HG03060 (cell line): ENCODE data around the gene NKAIN2.

Source experiments
- ATAC-seq: cut with Tn5 transposase; IDR thresholded peaks from one replicate; pipeline ENCODE4 v1.9.1; 2021; ENCODE audit warnings: low read depth, moderate number of reproducible peaks; ENCODE audit not compliant: unreplicated experiment

The NKAIN2 gene

GRCh38 chr6:123806561-123806960 lies 2.9 kb downstream of the NKAIN2 start:
- ATAC-seq, result no peak

- no peak for ATAC-seq
These were observed 4.9 kb downstream of the NKAIN2 start for GRCh38 chr6:123808556-123808955.

- ATAC-seq, result no peak
These were observed 6.5 kb downstream of the NKAIN2 start for GRCh38 chr6:123810214-123810613.

- no peak for ATAC-seq
These were observed 7.3 kb downstream of the NKAIN2 start for GRCh38 chr6:123810948-123811347.

GRCh38 chr6:123811378-123811777 lies 7.7 kb downstream of the NKAIN2 start:
- no peak for ATAC-seq

- ATAC-seq, result no peak
These were observed 9.0 kb downstream of the NKAIN2 start for GRCh38 chr6:123812621-123813020.

GRCh38 chr6:123821112-123821511 lies 17.4 kb downstream of the NKAIN2 start:
- ATAC-seq, result no peak

GRCh38 chr6:123829302-123829953 lies 25.8 kb downstream of the NKAIN2 start:
- no peak for ATAC-seq

GRCh38 chr6:123830120-123830519 lies 26.5 kb downstream of the NKAIN2 start:
- no peak for ATAC-seq

GRCh38 chr6:123838505-123839234 lies 35.0 kb downstream of the NKAIN2 start:
- ATAC-seq, result no peak

GRCh38 chr6:123841067-123841896 lies 37.6 kb downstream of the NKAIN2 start:
- ATAC-seq, result no peak

- no peak for ATAC-seq
These were observed 40.3 kb downstream of the NKAIN2 start for GRCh38 chr6:123844011-123844410.

GRCh38 chr6:123848347-123848746 lies 44.7 kb downstream of the NKAIN2 start:
- no peak for ATAC-seq

GRCh38 chr6:123849406-123849805 lies 45.7 kb downstream of the NKAIN2 start:
- ATAC-seq, result no peak

GRCh38 chr6:123850555-123850954 lies 46.9 kb downstream of the NKAIN2 start:
- no peak for ATAC-seq

GRCh38 chr6:123854201-123854600 lies 50.5 kb downstream of the NKAIN2 start:
- ATAC-seq, result no peak

GRCh38 chr6:123855506-123855905 lies 51.8 kb downstream of the NKAIN2 start:
- no peak for ATAC-seq

GRCh38 chr6:123859291-123859690 lies 55.6 kb downstream of the NKAIN2 start:
- no peak for ATAC-seq

- ATAC-seq, result no peak
These were observed 65.7 kb downstream of the NKAIN2 start for GRCh38 chr6:123869334-123869733.

- ATAC-seq, result no peak
These were observed 70.3 kb downstream of the NKAIN2 start for GRCh38 chr6:123873974-123874373.

GRCh38 chr6:123875784-123876183 lies 72.1 kb downstream of the NKAIN2 start:
- ATAC-seq, result no peak
